ENCODE data around the gene WDR13.
A peak's percentile ranks its signal among the peaks of the same experiment; 100 is the strongest.
"Not testable (repeated sequence)": the region's sequence is repeated elsewhere in the genome, so short reads cannot be mapped to it uniquely, and the experiment has no call there.

The WDR13 gene

GRCh38 chrX:48595929-48596328, 1.4 kb upstream of the WDR13 start:
- DNase-seq (ENCODE audit: low read depth) = no peak

GRCh38 chrX:48598614-48599013, 1.3 kb downstream of the WDR13 start:
- DNase-seq (ENCODE audit: low read depth) = no peak

GRCh38 chrX:48599341-48599740, 2.0 kb downstream of the WDR13 start:
- DNase-seq (ENCODE audit: low read depth) = no peak

- no peak for DNase-seq (ENCODE audit: low read depth)
These were observed 2.9 kb downstream of the WDR13 start for GRCh38 chrX:48600226-48600625.

GRCh38 chrX:48601741-48602394, 4.6 kb downstream of the WDR13 start:
- DNase-seq (ENCODE audit: low read depth) = no peak

GRCh38 chrX:48604701-48605100, 7.4 kb downstream of the WDR13 start:
- no peak for DNase-seq (ENCODE audit: low read depth)

GRCh38 chrX:48606091-48606490, 8.8 kb downstream of the WDR13 start:
- DNase-seq (ENCODE audit: low read depth) = no peak

- DNase-seq (ENCODE audit: low read depth) = no peak
These were observed 14.4 kb downstream of the WDR13 start for GRCh38 chrX:48611703-48612102.

- no peak for DNase-seq (ENCODE audit: low read depth)
These were observed 16.3 kb downstream of the WDR13 start for GRCh38 chrX:48613502-48614160.

GRCh38 chrX:48616576-48616975, 19.3 kb downstream of the WDR13 start:
- DNase-seq (ENCODE audit: low read depth) = no peak

GRCh38 chrX:48617542-48618340, 20.4 kb downstream of the WDR13 start:
- no peak for DNase-seq (ENCODE audit: low read depth)

- DNase-seq (ENCODE audit: low read depth) = no peak
These were observed 29.4 kb downstream of the WDR13 start for GRCh38 chrX:48626401-48627298.

- peak; percentile 20 for DNase-seq (ENCODE audit: low read depth)
These were observed 34.2 kb downstream of the WDR13 start for GRCh38 chrX:48631376-48632090.

- DNase-seq (ENCODE audit: low read depth) = no peak
These were observed 34.9 kb downstream of the WDR13 start for GRCh38 chrX:48632207-48632606.

GRCh38 chrX:48636301-48636700, 39.0 kb downstream of the WDR13 start:
- DNase-seq (ENCODE audit: low read depth) = no peak

GRCh38 chrX:48636776-48637175, 39.5 kb downstream of the WDR13 start:
- no peak for DNase-seq (ENCODE audit: low read depth)

- no peak for DNase-seq (ENCODE audit: low read depth)
These were observed 48.4 kb downstream of the WDR13 start for GRCh38 chrX:48645669-48646068.

GRCh38 chrX:48648336-48648751, 51.1 kb downstream of the WDR13 start:
- DNase-seq (ENCODE audit: low read depth) = no peak

- no peak for DNase-seq (ENCODE audit: low read depth)
These were observed 51.8 kb downstream of the WDR13 start for GRCh38 chrX:48649102-48649501.

- DNase-seq (ENCODE audit: low read depth) = not testable (repeated sequence)
These were observed 54.8 kb downstream of the WDR13 start for GRCh38 chrX:48652055-48652579.

- DNase-seq (ENCODE audit: low read depth) = not testable (repeated sequence)
These were observed 57.5 kb downstream of the WDR13 start for GRCh38 chrX:48654746-48655145.
